GM20000 (cell line): Measurements from ENCODE around the gene CDH24.

Experiments
- DNase-seq: peaks from one replicate; pipeline ENCODE4 v3.0.0; 2012; ENCODE audit warnings: low spot score
- TF ChIP-seq, protein P1 (sequence below): IDR thresholded peaks from 2 replicates; pipeline ENCODE4 v1.5.1; 2012; ENCODE audit warnings: mild to moderate bottlenecking, control low read depth; ENCODE audit errors: extremely low read depth, missing control alignments

The CDH24 gene

DNA sequence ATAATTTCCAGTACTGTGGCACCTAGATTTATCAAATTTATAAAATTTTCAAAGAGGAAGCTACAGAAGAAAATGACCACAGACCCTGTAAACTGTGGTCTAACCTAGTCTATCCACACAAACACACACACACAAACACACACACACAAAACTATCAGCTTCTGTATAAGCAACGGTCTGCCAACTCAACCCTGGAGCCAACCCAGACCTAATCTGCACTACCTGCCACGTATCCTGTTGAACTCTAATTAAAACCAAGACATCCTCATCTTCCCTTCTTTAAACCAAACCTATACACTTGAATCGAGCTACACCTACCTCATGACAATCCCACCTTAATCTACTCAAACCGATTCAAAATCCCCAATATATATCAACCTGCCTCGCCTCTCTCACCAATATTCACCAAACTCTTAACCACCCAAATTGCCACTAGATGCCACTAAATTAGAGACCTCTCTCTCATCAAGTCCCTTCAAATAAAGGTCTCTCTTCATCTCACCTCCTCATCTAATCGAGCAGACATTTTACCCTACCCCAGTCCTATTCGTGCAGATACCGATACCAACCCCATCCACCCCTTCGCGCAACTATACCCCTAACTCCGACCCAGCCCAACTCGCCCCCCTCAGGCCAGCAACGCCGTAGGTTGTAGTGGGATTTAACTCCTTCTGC lies 36.8 kb upstream of the CDH24 start:
- DNase-seq: no peak
- TF ChIP-seq, protein P1, sequence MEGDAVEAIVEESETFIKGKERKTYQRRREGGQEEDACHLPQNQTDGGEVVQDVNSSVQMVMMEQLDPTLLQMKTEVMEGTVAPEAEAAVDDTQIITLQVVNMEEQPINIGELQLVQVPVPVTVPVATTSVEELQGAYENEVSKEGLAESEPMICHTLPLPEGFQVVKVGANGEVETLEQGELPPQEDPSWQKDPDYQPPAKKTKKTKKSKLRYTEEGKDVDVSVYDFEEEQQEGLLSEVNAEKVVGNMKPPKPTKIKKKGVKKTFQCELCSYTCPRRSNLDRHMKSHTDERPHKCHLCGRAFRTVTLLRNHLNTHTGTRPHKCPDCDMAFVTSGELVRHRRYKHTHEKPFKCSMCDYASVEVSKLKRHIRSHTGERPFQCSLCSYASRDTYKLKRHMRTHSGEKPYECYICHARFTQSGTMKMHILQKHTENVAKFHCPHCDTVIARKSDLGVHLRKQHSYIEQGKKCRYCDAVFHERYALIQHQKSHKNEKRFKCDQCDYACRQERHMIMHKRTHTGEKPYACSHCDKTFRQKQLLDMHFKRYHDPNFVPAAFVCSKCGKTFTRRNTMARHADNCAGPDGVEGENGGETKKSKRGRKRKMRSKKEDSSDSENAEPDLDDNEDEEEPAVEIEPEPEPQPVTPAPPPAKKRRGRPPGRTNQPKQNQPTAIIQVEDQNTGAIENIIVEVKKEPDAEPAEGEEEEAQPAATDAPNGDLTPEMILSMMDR: no peak

- TF ChIP-seq, protein P1: no peak
- DNase-seq: no peak
Measured at GRCh38 chr14:23093526-23093925, 36.2 kb upstream of the CDH24 start.

DNA sequence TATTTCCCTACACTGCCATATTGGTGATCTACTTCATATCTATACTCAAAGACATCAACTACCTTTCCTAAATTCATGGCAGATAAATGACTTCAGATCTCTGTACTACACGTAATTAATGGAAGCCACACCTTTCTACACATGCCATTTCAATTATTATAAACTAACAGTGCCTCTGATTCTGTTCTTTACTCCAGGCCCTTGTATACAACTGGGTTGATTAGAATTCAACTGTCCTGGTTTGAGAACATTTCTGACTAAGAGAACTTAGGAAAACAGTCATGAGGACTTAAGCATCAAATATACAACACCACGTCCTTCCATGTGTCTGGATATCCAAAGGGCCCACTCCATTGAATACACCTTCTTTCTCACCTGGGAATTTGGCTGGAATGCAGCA lies 35.8 kb upstream of the CDH24 start:
- TF ChIP-seq, protein P1: no peak
- DNase-seq: no peak

GRCh38 chr14:23091294-23092225 lies 34.2 kb upstream of the CDH24 start:
- DNase-seq: no peak

GRCh38 chr14:23090254-23090636 lies 32.9 kb upstream of the CDH24 start:
- no peak for DNase-seq
- TF ChIP-seq, protein P1: no peak

More at GRCh38 chr14:23091294-23092225, 34.2 kb upstream of the CDH24 start:
- TF ChIP-seq, protein P1: no peak

DNA sequence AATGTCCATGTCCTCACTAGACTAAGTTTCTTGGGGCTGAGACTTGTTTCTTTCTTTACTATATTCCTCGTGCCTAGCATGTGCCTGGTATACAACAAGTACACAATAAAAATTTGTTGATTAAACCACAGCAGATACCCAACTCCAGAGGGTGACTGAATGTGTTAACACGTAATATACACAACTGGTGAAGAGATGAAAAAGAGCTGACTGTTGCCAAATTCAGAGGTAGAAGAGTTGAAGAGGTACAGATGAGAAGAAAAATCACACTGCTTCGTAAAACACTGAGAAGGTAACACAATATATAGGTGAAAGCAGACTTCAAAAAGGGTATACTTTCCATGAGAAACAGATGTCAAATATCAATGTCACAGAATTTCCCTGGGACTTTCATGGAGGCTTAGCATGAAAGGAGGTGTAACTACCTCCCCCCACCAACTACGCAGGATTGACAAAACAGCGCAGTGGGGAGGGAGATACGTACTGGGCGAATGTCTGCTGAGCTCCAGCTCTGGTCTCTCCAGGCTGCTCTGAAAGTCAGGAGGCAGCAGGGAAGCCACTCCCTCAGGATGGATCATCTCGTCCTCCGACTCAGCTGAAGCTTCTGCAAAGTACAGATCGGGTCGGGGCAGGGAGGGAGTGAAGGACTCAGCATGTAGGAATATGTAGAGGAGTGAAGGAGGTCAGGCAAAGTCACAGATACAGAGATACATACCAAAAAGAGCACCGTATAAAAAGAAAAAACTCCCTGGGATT lies 32.4 kb upstream of the CDH24 start:
- no peak for DNase-seq
- TF ChIP-seq, protein P1: no peak
